Fibroblast of lung (primary cell): Measurements from ENCODE around the gene IP6K1.
"Not testable (repeated sequence)": the region's sequence is repeated elsewhere in the genome, so short reads cannot be mapped to it uniquely, and the experiment has no call there.

Experiments used
- EZH2 ChIP-seq: IDR thresholded peaks from 2 replicates; pipeline ENCODE4 v1.5.1; 2012; ENCODE audit warnings: low read length, control low read depth, mild to moderate bottlenecking; ENCODE audit errors: missing control alignments
- TF ChIP-seq, protein P1 (sequence below), 2 donors: IDR thresholded peaks in 1 of 2; conservative IDR thresholded peaks in 1 of 2; 1 replicate in 1 of 2; 2 replicates in 1 of 2; pipeline ENCODE4 v1.5.1; 2011 to 2012; ENCODE audit warnings: low read length in 2 of 2, control low read depth in 1 of 2, inconsistent platforms in 1 of 2, low read depth in 1 of 2, mild to moderate bottlenecking in 1 of 2

DNA sequence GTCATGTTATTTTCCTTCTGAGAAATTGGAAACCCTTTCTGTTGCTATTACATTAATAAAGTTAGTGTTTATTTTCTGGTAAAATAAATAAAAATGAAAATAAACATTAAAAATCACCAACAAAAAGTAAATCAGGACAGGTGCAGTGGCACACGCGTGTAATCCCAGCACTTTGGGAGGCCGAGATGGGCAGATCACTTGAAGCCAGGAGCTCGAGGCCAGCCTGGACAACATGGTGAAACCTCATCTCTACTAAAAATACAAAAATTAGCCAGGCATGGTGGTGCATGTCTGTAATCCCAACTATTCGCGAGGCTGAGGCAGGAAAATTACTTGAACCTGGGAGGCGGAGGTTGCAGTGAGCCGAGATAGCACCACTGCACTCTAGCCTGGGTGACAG is 10.2 kb downstream of the IP6K1 start:
- TF ChIP-seq EZH2, result not testable (repeated sequence)
- TF ChIP-seq, protein P1, sequence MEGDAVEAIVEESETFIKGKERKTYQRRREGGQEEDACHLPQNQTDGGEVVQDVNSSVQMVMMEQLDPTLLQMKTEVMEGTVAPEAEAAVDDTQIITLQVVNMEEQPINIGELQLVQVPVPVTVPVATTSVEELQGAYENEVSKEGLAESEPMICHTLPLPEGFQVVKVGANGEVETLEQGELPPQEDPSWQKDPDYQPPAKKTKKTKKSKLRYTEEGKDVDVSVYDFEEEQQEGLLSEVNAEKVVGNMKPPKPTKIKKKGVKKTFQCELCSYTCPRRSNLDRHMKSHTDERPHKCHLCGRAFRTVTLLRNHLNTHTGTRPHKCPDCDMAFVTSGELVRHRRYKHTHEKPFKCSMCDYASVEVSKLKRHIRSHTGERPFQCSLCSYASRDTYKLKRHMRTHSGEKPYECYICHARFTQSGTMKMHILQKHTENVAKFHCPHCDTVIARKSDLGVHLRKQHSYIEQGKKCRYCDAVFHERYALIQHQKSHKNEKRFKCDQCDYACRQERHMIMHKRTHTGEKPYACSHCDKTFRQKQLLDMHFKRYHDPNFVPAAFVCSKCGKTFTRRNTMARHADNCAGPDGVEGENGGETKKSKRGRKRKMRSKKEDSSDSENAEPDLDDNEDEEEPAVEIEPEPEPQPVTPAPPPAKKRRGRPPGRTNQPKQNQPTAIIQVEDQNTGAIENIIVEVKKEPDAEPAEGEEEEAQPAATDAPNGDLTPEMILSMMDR (conservative IDR thresholded peaks at IDR 0.05 in 1 of 2, IDR thresholded peaks at IDR 0.05 in 1 of 2; ENCODE audit: low read depth in 1 of 2, low read length in 2 of 2), result not testable (repeated sequence)
